HepG2 (cell line): ENCODE measurements around the gene RALY.

Source experiments
- ATF2 ChIP-seq: sonication (generic); formaldehyde crosslinking; IDR thresholded peaks from 2 replicates; pipeline ENCODE4 v1.4.0; 2020; ENCODE audit warnings: missing genetic modification reagents
- ELF4 ChIP-seq: sonication (generic); formaldehyde crosslinking; IDR thresholded peaks from 2 replicates; pipeline ENCODE4 v1.5.0; 2020; ENCODE audit warnings: missing genetic modification reagents, mild to moderate bottlenecking, moderate library complexity, borderline replicate concordance
- EP300 ChIP-seq, 3 experiments: sonication (generic) in 1 of 3; formaldehyde crosslinking in 1 of 3; IDR thresholded peaks; 2 replicates each; pipeline versions ENCODE4 v1.5.1 to v1.6.1; 2011 to 2020; ENCODE audit warnings: low read depth in 2 of 3, low read length in 2 of 3, borderline replicate concordance in 1 of 3, improper control_type of control experiment in 1 of 3, mild to moderate bottlenecking in 1 of 3, missing genetic modification reagents in 1 of 3, moderate library complexity in 1 of 3
- ESRRA ChIP-seq: sonication (generic); formaldehyde crosslinking; IDR thresholded peaks from 2 replicates; pipeline ENCODE4 v1.5.1; 2020; ENCODE audit warnings: mild to moderate bottlenecking, low read depth, missing genetic modification reagents
- GPN1 ChIP-seq: sonication (generic); formaldehyde crosslinking; IDR thresholded peaks from 2 replicates; pipeline ENCODE4 v1.5.1; 2020; ENCODE audit warnings: missing genetic modification reagents, borderline replicate concordance
- HOXA5 ChIP-seq: sonication (generic); formaldehyde crosslinking; IDR thresholded peaks from 2 replicates; pipeline ENCODE4 v1.4.0; 2020; ENCODE audit warnings: missing genetic modification reagents
- IRF2 ChIP-seq: IDR thresholded peaks from 2 replicates; pipeline ENCODE4 v1.6.1; 2018; ENCODE audit warnings: missing genetic modification reagents, missing compliant biosample characterization
- REPIN1 ChIP-seq: sonication (generic); formaldehyde crosslinking; IDR thresholded peaks from 2 replicates; pipeline ENCODE4 v1.8.0; 2022; ENCODE audit warnings: missing genetic modification reagents, low read depth, mild to moderate bottlenecking, borderline replicate concordance
- ZNF142 ChIP-seq: sonication (generic); formaldehyde crosslinking; IDR thresholded peaks from 2 replicates; pipeline ENCODE4 v1.4.0; 2020; ENCODE audit warnings: missing genetic modification reagents

- TF ChIP-seq REPIN1: no peak
- no peak for TF ChIP-seq ELF4
- TF ChIP-seq EP300 (IDR thresholded peaks at IDR 0.05; ENCODE audit: low read depth in 2 of 2, low read length in 2 of 2): no peak
- no peak for TF ChIP-seq EP300 (CRISPR knock-in tag; IDR thresholded peaks at IDR 0.05; ENCODE audit: borderline replicate concordance)
- TF ChIP-seq ESRRA: no peak
- no peak for TF ChIP-seq ATF2 (CRISPR knock-in tag)
- TF ChIP-seq HOXA5 (CRISPR knock-in tag): no peak
- no peak for TF ChIP-seq GPN1
- no peak for TF ChIP-seq ZNF142 (CRISPR knock-in tag)
- no peak for TF ChIP-seq IRF2 (CRISPR knock-in tag)
Observed at GRCh38 chr20:34012735-34013134, 19.0 kb downstream of the RALY start.
